B cell (primary cell): ENCODE results near the gene ADAMTS18. TPM values are rescaled to one million over a fixed set of nuclear protein-coding genes. Genes with fewer than 3 reads are reported as not detected.

ENCODE experiments used
- ATAC-seq: fragments of 200-7000 bp; cut with Tn5 transposase; one replicate; pipeline ENCODE4 v1.10.0; 2021; ENCODE audit warnings: low read depth, mild to moderate bottlenecking, moderate number of reproducible peaks, moderate library complexity
- CTCF ChIA-PET: fragments of 350-600 bp; sonication (Branson Sonifier 250); formaldehyde crosslinking; loops from one replicate; lab custom pipeline; 2021; ENCODE audit warnings: antibody characterized with exemption, inconsistent platforms; lab: Charles Lee
- POLR2A ChIA-PET: fragments of 350-600 bp; sonication (Branson Sonifier 250); formaldehyde crosslinking; loops from one replicate; lab custom pipeline; 2021; ENCODE audit warnings: antibody characterized with exemption; lab: Charles Lee
- DNase-seq: peaks from one replicate; pipeline ENCODE4 v3.0.0; 2013
- H2AFZ ChIP-seq: 2 replicates; pipeline ENCODE4 v1.6.1; 2012; ENCODE audit warnings: mild to moderate bottlenecking, low read depth, low read length; ENCODE audit not compliant: insufficient read depth, poor library complexity, severe bottlenecking
- H3K27ac ChIP-seq, 2 donors: 1 replicate in 1 of 2; 2 replicates in 1 of 2; pipeline ENCODE4 v1.5.1; 2012 to 2013; ENCODE audit warnings: low read length in 2 of 2, mild to moderate bottlenecking in 2 of 2, moderate library complexity in 1 of 2
- H3K27me3 ChIP-seq, 4 experiments: fragments of 200-600 bp in 1 of 4; sonication (generic) in 1 of 4; replicated peaks in 1 of 4; 1 replicate in 2 of 4; 2 replicates in 2 of 4; pipeline versions ENCODE4 v1.6.1 to v1.7.0; 2013 to 2016; ENCODE audit warnings: low read length in 3 of 4, mild to moderate bottlenecking in 2 of 4, mixed read lengths in 1 of 4, moderate library complexity in 1 of 4; ENCODE audit not compliant: insufficient read depth in 4 of 4, control insufficient read depth in 3 of 4; ENCODE audit errors: control extremely low read depth in 1 of 4
- H3K36me3 ChIP-seq, 2 experiments: replicated peaks in 1 of 2; 1 replicate in 1 of 2; 2 replicates in 1 of 2; pipeline versions ENCODE4 v1.6.1 to v1.7.1; 2013; ENCODE audit warnings: low read length in 1 of 2; ENCODE audit not compliant: insufficient read depth in 2 of 2, control insufficient read depth in 1 of 2; ENCODE audit errors: control extremely low read depth in 1 of 2, extremely low read depth in 1 of 2
- H3K4me1 ChIP-seq, 2 donors: fragments of 200-600 bp in 1 of 2; sonication (generic) in 1 of 2; 1 replicate in 1 of 2; 2 replicates in 1 of 2; pipeline versions ENCODE4 v1.5.1 to v1.6.1; 2013 to 2017; ENCODE audit warnings: low read length in 2 of 2; ENCODE audit not compliant: control insufficient read depth in 2 of 2, insufficient read depth in 2 of 2
- H3K4me2 ChIP-seq: replicated peaks from 2 replicates; pipeline ENCODE3; 2012; ENCODE audit warnings: mild to moderate bottlenecking, low read depth, low read length; ENCODE audit not compliant: poor library complexity, severe bottlenecking
- H3K4me3 ChIP-seq, 5 experiments: fragments of 200-600 bp in 1 of 5; sonication (generic) in 1 of 5; 1 replicate in 3 of 5; 2 replicates in 2 of 5; pipeline versions ENCODE4 v1.5.1 to v1.7.0; 2011 to 2016; ENCODE audit warnings: low read length in 4 of 5, mild to moderate bottlenecking in 4 of 5, low read depth in 2 of 5, control low read depth in 1 of 5, moderate library complexity in 1 of 5; ENCODE audit not compliant: insufficient read depth in 1 of 5; ENCODE audit errors: control extremely low read depth in 1 of 5, extremely low read depth in 1 of 5
- H3K79me2 ChIP-seq: fragments of 200-600 bp; sonication (generic); one replicate; pipeline ENCODE4 v1.6.0; 2016; ENCODE audit warnings: low read length; ENCODE audit not compliant: control insufficient read depth, insufficient read depth
- H3K9ac ChIP-seq: fragments of 200-600 bp; sonication (generic); 2 replicates; pipeline ENCODE4 v1.6.1; 2017; ENCODE audit warnings: mild to moderate bottlenecking, low read length, moderate library complexity
- H3K9me3 ChIP-seq, 3 donors: one replicate each; pipeline versions ENCODE4 v1.6.1 to v1.7.1; 2013; ENCODE audit warnings: low read length in 2 of 3; ENCODE audit not compliant: control insufficient read depth in 2 of 3, insufficient read depth in 1 of 3; ENCODE audit errors: control extremely low read depth in 1 of 3
- H4K20me1 ChIP-seq: 2 replicates; pipeline ENCODE4 v1.6.0; 2012; ENCODE audit warnings: mild to moderate bottlenecking, low read length; ENCODE audit not compliant: insufficient read depth, control insufficient read depth, poor library complexity, severe bottlenecking
- H3K27ac Mint-ChIP-seq: one replicate; pipeline ENCODE4 v1.8.0; 2021; ENCODE audit warnings: mixed read lengths
- H3K27me3 Mint-ChIP-seq: one replicate; pipeline ENCODE4 v1.8.0; 2021; ENCODE audit warnings: mixed read lengths
- H3K4me1 Mint-ChIP-seq: one replicate; pipeline ENCODE4 v1.8.0; 2021; ENCODE audit warnings: mixed read lengths
- H3K4me3 Mint-ChIP-seq: one replicate; pipeline ENCODE4 v1.8.0; 2021; ENCODE audit warnings: mixed read lengths
- H3K9me3 Mint-ChIP-seq: one replicate; pipeline ENCODE4 v1.8.0; 2022; ENCODE audit warnings: mixed read lengths; ENCODE audit not compliant: insufficient read depth
- CTCF ChIP-seq: fragments of 200-600 bp; IDR thresholded peaks from one replicate; pipeline ENCODE4 v1.8.0; 2022; ENCODE audit warnings: antibody characterized with exemption, mild to moderate bottlenecking
- EZH2 ChIP-seq: IDR thresholded peaks from 2 replicates; pipeline ENCODE4 v1.6.1; 2012; ENCODE audit warnings: borderline replicate concordance, low read depth, mild to moderate bottlenecking, moderate library complexity, low read length; ENCODE audit not compliant: insufficient read depth, poor library complexity, severe bottlenecking
- WGBS: methylation state at CpG from one replicate; pipeline ENCODE4 v1.1.5; 2013; ENCODE audit warnings: missing lambda C conversion rate; ENCODE audit not compliant: insufficient coverage; 5-methylcytosine and 5-hydroxymethylcytosine counted together
- intact Hi-C: fragments of 100-400 bp; cut with micrococcal nuclease; formaldehyde crosslinking; loops from one replicate; pipeline ENCODE4 v1.10.0; 2022
- polyA plus RNA-seq: library from polyadenylated mRNA; depleted of rRNA; stranded (reverse); fragments of >200 nt; gene quantifications from 2 replicates; pipeline ENCODE4 v1.2.3, GENCODE V29; 2012
- total RNA-seq, 2 donors: library from RNA; stranded (reverse); fragments of 120-200 nt in 1 of 2; gene quantifications; 1 replicate in 1 of 2; 2 replicates in 1 of 2; pipeline versions ENCODE4 v1.2.3 to v1.2.4, GENCODE V29; 2013 to 2022

The ADAMTS18 gene
- total and polyA plus RNA-seq, 2 donors (not counting 1 experiment from before 2014, with no cell fraction given): not detected

- no peak overlapping the region for H3K4me3 Mint-ChIP-seq
- Histone ChIP-seq H3K4me2 (no peak overlapping the region), H4K20me1 (no peaks in the 10 kb centered on the region), H3K9me3 (peaks cover 0 to 6% (median 0%) of the 10 kb centered on the region in 3 donors), H3K36me3 (no peaks in the 10 kb centered on the region), H2AFZ (no peak overlapping the region), H3K4me3 (no peak overlapping the region), H3K27me3 (no peaks in the 10 kb centered on the region), H3K27ac (no peak overlapping the region), H3K4me1 (no peaks in the 10 kb centered on the region), H3K79me2 (no peaks in the 10 kb centered on the region), H3K9ac (no peak overlapping the region)
- TF ChIP-seq CTCF (no peak), EZH2 (no peak)
- no peak for ATAC-seq
- DNase-seq: no peak
- 92% methylated on average over 2 of the region's 4 CpGs for WGBS
- H3K4me1 Mint-ChIP-seq: no peaks in the 10 kb centered on the region
- ChIA-PET POLR2A (no interaction called here), CTCF (no interaction called here)
- intact Hi-C loops: no loop called here
- H3K27ac Mint-ChIP-seq: no peak overlapping the region
- peaks cover 10% of the 10 kb centered on the region for H3K27me3 Mint-ChIP-seq
- H3K9me3 Mint-ChIP-seq: no peaks in the 10 kb centered on the region
These were observed 24.4 kb downstream of the ADAMTS18 start for GRCh38 chr16:77410449-77410848.

GRCh38 chr16:77409311-77409710 is 25.5 kb downstream of the ADAMTS18 start:
- no peak overlapping the region for H3K9ac ChIP-seq
- no peaks in the 10 kb centered on the region for H3K36me3 ChIP-seq
- no peak overlapping the region for H2AFZ ChIP-seq
- intact Hi-C loops: no loop called here
- DNase-seq (no peak), ATAC-seq (no peak)
- peaks cover 0 to 6% (median 0%) of the 10 kb centered on the region in 3 donors for H3K9me3 ChIP-seq
- H3K27ac ChIP-seq: no peak overlapping the region
- Mint-ChIP-seq H3K4me1 (no peaks in the 10 kb centered on the region), H3K27me3 (peaks cover 16% of the 10 kb centered on the region), H3K9me3 (no peaks in the 10 kb centered on the region), H3K4me3 (no peak overlapping the region), H3K27ac (no peak overlapping the region)
- no peak overlapping the region for H3K4me2 ChIP-seq
- WGBS: 50% methylated on average over 2 of the region's 5 CpGs
- no peaks in the 10 kb centered on the region for H3K4me1 ChIP-seq
- H3K27me3 ChIP-seq: no peaks in the 10 kb centered on the region
- TF ChIP-seq EZH2 (no peak), CTCF (no peak)
- ChIA-PET CTCF (no interaction called here), POLR2A (no interaction called here)
- H4K20me1 ChIP-seq: no peaks in the 10 kb centered on the region
- no peaks in the 10 kb centered on the region for H3K79me2 ChIP-seq
- no peak overlapping the region for H3K4me3 ChIP-seq
